ENCODE data around the gene NBAS. TPM values are rescaled to one million over a fixed set of nuclear protein-coding genes. Genes with fewer than 3 reads are reported as not detected.

The NBAS gene
- total and polyA plus RNA-seq, 2 of the 13 experiments (the other 11 are each of a cell fraction or from before 2014, with no cell fraction given): 33.6 to 58.7 TPM

- no peak for TF ChIP-seq MXD1 (CRISPR knock-in tag; IDR thresholded peaks at IDR 0.05)
- no peak for TF ChIP-seq RFX5 (IDR thresholded peaks at IDR 0.05; ENCODE audit: low read depth, low read length)
- no peak for TF ChIP-seq TFDP2 (CRISPR knock-in tag; IDR thresholded peaks at IDR 0.05)
- TF ChIP-seq SNAPC4 (CRISPR knock-in tag; IDR thresholded peaks at IDR 0.05): no peak
- TF ChIP-seq ZNF569 (CRISPR knock-in tag; IDR thresholded peaks at IDR 0.05; ENCODE audit: borderline replicate concordance): no peak
- TF ChIP-seq GATAD1 (CRISPR knock-in tag; IDR thresholded peaks at IDR 0.05): no peak
- peak; percentile 26; the same call in 1 of the 2 replicates for TF ChIP-seq RXRA (CRISPR knock-in tag; IDR thresholded peaks at IDR 0.05)
- TF ChIP-seq ZNF513 (CRISPR knock-in tag; conservative IDR thresholded peaks at IDR 0.05): no peak
- TF ChIP-seq ARID3A (IDR thresholded peaks at IDR 0.05; ENCODE audit: low read depth, low read length): no peak
- no peak for TF ChIP-seq ZBED4 (CRISPR knock-in tag; IDR thresholded peaks at IDR 0.05; ENCODE audit: borderline replicate concordance)
- no peak for TF ChIP-seq ZNF7 (CRISPR knock-in tag; IDR thresholded peaks at IDR 0.05)
- TF ChIP-seq SIX4 (CRISPR knock-in tag; IDR thresholded peaks at IDR 0.05): no peak
- no peak for TF ChIP-seq KLF9 (CRISPR knock-in tag; IDR thresholded peaks at IDR 0.05; ENCODE audit: low read depth)
- TF ChIP-seq ZMAT3 (CRISPR knock-in tag; conservative IDR thresholded peaks at IDR 0.05): no peak
Measured at GRCh38 chr2:15359716-15360531, 201.2 kb downstream of the NBAS start (continued).

Measured in HepG2 (cell line).